ENCODE results near the gene EGLN3. TPM values are rescaled to one million over a fixed set of nuclear protein-coding genes. Genes with fewer than 3 reads are reported as not detected.

The EGLN3 gene
- total RNA-seq, 1 experiment from 2014 or later, result 20.0 TPM

DNA sequence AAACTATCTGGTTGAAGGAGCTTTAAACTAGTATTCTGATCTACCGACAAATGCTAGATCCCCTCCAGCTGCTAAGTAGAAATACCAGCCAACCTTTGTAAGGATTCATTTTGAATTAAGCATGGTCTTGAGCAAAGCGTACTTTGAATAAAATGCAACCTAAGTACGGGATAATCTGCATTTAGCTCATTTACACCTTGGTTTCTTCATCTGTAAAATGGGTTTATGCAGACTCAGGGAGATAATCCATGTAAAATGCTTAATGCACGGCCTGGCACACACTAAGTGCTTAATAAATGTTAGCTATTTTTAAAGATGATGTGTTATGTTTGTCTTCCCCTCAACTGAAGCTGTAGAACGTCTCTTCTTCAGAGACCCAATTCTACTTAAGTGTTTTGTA is 15.9 kb downstream of the EGLN3 start:
- TF ChIP-seq CREM (CRISPR knock-in tag; IDR thresholded peaks at IDR 0.05) (no peak), RORB (CRISPR knock-in tag; IDR thresholded peaks at IDR 0.05) (no peak), GTF2I (CRISPR knock-in tag; conservative IDR thresholded peaks at IDR 0.05) (0 out of 2 replicates have a peak, but pooled peaks have one; percentile 22)
- DNase-seq (ENCODE audit: low spot score) (no peak), ATAC-seq (no peak)
- CTCF ChIA-PET, result interaction anchor here (0.6 to 1.3 kb wide), 2 partner anchors 85 to 86 kb away, joined by 4 to 5 read pairs; no protein-coding TSS in a partner anchor
- H3K4me1 Mint-ChIP-seq, result peaks cover 80% of the 10 kb centered on the region
- no peak overlapping the region for H3K4me3 Mint-ChIP-seq
- H3K27ac Mint-ChIP-seq, result no peak overlapping the region
- no peaks in the 10 kb centered on the region for H3K27me3 Mint-ChIP-seq (ENCODE audit: low read depth)
- peaks cover 5% of the 10 kb centered on the region for H3K36me3 Mint-ChIP-seq
- H3K9me3 Mint-ChIP-seq, result no peaks in the 10 kb centered on the region
- POLR2A ChIA-PET, result interaction anchor here (0.5 to 0.6 kb wide), 2 partner anchors 11 to 34 kb away, joined by 3 read pairs; no protein-coding TSS in a partner anchor

DNA sequence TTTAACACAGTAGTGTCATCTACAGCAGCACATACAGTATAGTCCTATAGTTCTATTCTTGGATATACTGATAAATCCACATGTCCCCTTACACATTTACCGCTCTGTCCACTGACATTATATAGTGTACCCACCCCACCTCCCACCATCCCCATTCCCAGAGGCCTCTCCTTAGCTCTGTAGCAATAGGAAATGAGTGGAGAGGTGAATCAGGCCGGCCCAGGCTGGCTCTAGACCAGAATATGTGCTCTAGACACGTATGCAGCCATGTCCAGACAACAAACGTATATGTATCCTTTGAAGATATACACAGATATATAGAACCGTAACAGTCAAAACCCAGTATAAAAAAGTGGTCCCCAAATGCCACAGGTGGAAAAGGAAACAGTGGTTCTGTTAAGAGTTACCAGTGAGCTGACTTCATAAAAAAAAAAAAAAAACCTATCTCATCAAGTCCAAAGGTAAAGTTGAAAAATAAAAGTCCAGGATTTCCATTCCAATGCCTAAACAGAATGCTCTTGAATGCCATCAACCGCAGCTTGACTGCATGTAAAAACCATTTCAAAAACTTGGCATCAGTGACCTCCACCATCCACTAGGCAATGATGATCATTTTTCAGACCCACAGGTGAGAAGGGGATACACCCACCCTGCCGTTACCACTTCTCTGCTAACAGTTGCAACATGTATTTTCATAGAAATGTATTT is 16.7 kb downstream of the EGLN3 start:
- POLR2A ChIA-PET, result interaction anchor here (0.5 to 0.6 kb wide), 3 partner anchors 11 to 1690 kb away, joined by 3 read pairs; no protein-coding TSS in a partner anchor
- no peak overlapping the region; the same call in 1 of the 2 replicates for H3K27ac Mint-ChIP-seq
- CTCF ChIA-PET, result interaction anchor here (0.6 to 1.3 kb wide), 2 partner anchors 84 to 85 kb away, joined by 4 to 5 read pairs; no protein-coding TSS in a partner anchor

More for the DNA sequence above, 16.7 kb downstream of the EGLN3 start:
- H3K9me3 Mint-ChIP-seq, result no peaks in the 10 kb centered on the region
- no peak for DNase-seq (ENCODE audit: low spot score)
- TF ChIP-seq PRRX2 (CRISPR knock-in tag; IDR thresholded peaks at IDR 0.05) (no peak), NR2C2 (CRISPR knock-in tag; IDR thresholded peaks at IDR 0.05) (no peak), HMGA2 (CRISPR knock-in tag; IDR thresholded peaks at IDR 0.05) (no peak), SP1 (CRISPR knock-in tag; conservative IDR thresholded peaks at IDR 0.05) (no peak), EMX1 (CRISPR knock-in tag; IDR thresholded peaks at IDR 0.05) (no peak)
- TF ChIP-seq, protein P1, sequence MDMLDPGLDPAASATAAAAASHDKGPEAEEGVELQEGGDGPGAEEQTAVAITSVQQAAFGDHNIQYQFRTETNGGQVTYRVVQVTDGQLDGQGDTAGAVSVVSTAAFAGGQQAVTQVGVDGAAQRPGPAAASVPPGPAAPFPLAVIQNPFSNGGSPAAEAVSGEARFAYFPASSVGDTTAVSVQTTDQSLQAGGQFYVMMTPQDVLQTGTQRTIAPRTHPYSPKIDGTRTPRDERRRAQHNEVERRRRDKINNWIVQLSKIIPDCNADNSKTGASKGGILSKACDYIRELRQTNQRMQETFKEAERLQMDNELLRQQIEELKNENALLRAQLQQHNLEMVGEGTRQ (CRISPR knock-in tag; IDR thresholded peaks at IDR 0.05), result no peak
- TF ChIP-seq, protein P2, sequence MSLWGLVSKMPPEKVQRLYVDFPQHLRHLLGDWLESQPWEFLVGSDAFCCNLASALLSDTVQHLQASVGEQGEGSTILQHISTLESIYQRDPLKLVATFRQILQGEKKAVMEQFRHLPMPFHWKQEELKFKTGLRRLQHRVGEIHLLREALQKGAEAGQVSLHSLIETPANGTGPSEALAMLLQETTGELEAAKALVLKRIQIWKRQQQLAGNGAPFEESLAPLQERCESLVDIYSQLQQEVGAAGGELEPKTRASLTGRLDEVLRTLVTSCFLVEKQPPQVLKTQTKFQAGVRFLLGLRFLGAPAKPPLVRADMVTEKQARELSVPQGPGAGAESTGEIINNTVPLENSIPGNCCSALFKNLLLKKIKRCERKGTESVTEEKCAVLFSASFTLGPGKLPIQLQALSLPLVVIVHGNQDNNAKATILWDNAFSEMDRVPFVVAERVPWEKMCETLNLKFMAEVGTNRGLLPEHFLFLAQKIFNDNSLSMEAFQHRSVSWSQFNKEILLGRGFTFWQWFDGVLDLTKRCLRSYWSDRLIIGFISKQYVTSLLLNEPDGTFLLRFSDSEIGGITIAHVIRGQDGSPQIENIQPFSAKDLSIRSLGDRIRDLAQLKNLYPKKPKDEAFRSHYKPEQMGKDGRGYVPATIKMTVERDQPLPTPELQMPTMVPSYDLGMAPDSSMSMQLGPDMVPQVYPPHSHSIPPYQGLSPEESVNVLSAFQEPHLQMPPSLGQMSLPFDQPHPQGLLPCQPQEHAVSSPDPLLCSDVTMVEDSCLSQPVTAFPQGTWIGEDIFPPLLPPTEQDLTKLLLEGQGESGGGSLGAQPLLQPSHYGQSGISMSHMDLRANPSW (CRISPR knock-in tag; conservative IDR thresholded peaks at IDR 0.05; ENCODE audit: low read depth), result no peak
- TF ChIP-seq, protein P3, sequence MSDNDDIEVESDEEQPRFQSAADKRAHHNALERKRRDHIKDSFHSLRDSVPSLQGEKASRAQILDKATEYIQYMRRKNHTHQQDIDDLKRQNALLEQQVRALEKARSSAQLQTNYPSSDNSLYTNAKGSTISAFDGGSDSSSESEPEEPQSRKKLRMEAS (CRISPR knock-in tag; IDR thresholded peaks at IDR 0.05), result no peak
- TF ChIP-seq, protein P4, sequence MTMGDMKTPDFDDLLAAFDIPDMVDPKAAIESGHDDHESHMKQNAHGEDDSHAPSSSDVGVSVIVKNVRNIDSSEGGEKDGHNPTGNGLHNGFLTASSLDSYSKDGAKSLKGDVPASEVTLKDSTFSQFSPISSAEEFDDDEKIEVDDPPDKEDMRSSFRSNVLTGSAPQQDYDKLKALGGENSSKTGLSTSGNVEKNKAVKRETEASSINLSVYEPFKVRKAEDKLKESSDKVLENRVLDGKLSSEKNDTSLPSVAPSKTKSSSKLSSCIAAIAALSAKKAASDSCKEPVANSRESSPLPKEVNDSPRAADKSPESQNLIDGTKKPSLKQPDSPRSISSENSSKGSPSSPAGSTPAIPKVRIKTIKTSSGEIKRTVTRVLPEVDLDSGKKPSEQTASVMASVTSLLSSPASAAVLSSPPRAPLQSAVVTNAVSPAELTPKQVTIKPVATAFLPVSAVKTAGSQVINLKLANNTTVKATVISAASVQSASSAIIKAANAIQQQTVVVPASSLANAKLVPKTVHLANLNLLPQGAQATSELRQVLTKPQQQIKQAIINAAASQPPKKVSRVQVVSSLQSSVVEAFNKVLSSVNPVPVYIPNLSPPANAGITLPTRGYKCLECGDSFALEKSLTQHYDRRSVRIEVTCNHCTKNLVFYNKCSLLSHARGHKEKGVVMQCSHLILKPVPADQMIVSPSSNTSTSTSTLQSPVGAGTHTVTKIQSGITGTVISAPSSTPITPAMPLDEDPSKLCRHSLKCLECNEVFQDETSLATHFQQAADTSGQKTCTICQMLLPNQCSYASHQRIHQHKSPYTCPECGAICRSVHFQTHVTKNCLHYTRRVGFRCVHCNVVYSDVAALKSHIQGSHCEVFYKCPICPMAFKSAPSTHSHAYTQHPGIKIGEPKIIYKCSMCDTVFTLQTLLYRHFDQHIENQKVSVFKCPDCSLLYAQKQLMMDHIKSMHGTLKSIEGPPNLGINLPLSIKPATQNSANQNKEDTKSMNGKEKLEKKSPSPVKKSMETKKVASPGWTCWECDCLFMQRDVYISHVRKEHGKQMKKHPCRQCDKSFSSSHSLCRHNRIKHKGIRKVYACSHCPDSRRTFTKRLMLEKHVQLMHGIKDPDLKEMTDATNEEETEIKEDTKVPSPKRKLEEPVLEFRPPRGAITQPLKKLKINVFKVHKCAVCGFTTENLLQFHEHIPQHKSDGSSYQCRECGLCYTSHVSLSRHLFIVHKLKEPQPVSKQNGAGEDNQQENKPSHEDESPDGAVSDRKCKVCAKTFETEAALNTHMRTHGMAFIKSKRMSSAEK (CRISPR knock-in tag; IDR thresholded peaks at IDR 0.05; ENCODE audit: borderline replicate concordance), result no peak
- TF ChIP-seq, protein P5, sequence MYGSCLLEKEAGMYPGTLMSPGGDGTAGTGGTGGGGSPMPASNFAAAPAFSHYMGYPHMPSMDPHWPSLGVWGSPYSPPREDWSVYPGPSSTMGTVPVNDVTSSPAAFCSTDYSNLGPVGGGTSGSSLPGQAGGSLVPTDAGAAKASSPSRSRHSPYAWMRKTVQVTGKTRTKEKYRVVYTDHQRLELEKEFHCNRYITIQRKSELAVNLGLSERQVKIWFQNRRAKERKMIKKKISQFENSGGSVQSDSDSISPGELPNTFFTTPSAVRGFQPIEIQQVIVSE (CRISPR knock-in tag; IDR thresholded peaks at IDR 0.05; ENCODE audit: borderline replicate concordance), result no peak
- H3K4me3 Mint-ChIP-seq, result no peak overlapping the region
- no peak for ATAC-seq
- peaks cover 11% of the 10 kb centered on the region for H3K36me3 Mint-ChIP-seq
- peaks cover 72% of the 10 kb centered on the region for H3K4me1 Mint-ChIP-seq
- no peaks in the 10 kb centered on the region for H3K27me3 Mint-ChIP-seq (ENCODE audit: low read depth)
